Measurements from ENCODE around the gene UNC79.
"Not testable (repeated sequence)": the region's sequence is repeated elsewhere in the genome, so short reads cannot be mapped to it uniquely, and the experiment has no call there.

UNC79 gene

DNA sequence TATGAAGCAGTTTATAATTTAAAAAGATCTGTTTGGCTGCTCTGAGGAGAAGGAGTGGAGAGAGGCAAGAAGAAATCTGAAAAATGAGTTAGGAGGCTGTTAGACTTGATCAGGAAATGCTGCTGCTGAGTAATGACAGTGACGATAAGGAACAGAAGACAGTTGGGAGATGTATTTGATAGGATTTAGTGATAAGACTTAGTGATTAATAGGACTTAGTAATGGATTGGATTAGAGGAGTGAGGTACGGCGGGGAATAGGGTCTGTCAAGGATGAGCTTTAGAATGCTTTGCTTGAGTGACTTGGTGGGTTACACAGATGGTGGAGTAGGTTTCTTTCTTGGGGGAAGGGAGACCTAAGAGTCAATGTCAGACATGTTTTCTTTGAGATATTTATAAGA lies 31.7 kb downstream of the UNC79 start:
- TF ChIP-seq, protein P1, sequence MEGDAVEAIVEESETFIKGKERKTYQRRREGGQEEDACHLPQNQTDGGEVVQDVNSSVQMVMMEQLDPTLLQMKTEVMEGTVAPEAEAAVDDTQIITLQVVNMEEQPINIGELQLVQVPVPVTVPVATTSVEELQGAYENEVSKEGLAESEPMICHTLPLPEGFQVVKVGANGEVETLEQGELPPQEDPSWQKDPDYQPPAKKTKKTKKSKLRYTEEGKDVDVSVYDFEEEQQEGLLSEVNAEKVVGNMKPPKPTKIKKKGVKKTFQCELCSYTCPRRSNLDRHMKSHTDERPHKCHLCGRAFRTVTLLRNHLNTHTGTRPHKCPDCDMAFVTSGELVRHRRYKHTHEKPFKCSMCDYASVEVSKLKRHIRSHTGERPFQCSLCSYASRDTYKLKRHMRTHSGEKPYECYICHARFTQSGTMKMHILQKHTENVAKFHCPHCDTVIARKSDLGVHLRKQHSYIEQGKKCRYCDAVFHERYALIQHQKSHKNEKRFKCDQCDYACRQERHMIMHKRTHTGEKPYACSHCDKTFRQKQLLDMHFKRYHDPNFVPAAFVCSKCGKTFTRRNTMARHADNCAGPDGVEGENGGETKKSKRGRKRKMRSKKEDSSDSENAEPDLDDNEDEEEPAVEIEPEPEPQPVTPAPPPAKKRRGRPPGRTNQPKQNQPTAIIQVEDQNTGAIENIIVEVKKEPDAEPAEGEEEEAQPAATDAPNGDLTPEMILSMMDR (IDR thresholded peaks at IDR 0.05), result no peak
- no peak overlapping the region for H2AFZ ChIP-seq

DNA sequence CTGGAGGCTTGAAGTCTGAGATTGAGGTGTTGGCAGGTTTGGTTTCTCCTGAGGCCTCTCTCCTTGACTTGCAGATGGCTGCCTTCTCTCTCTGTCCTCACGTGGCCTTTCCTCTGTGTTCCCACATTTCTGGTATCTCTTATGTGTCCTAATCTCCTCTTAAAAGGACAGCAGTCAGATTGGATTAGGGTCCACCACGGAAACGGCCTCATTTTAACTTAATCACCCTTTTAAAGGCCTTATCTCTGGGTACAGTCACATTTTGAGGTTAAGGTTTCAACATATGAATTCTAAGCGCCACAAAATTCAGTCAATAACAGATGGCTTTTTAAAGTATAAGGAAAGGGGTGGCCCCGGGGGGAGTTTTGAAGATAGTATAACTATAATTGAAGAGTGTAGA lies 33.5 kb downstream of the UNC79 start:
- no peak overlapping the region for H2AFZ ChIP-seq
- H3K4me3 ChIP-seq (ENCODE audit: low read depth, low read length), result no peak overlapping the region
- TF ChIP-seq, protein P1 (IDR thresholded peaks at IDR 0.05), result no peak
- H3K27me3 ChIP-seq (ENCODE audit: control insufficient read depth, insufficient read depth, low read length), result no peaks in the 10 kb centered on the region
- H3K36me3 ChIP-seq (ENCODE audit: control insufficient read depth, insufficient read depth, low read length), result no peaks in the 10 kb centered on the region
- no peak overlapping the region for H3K27ac ChIP-seq
- H3K9me3 ChIP-seq (ENCODE audit: control insufficient read depth, low read length), result no peaks in the 10 kb centered on the region
- H3K4me2 ChIP-seq (ENCODE audit: low read length), result no peak overlapping the region
- H3K79me2 ChIP-seq, result peaks cover 3% of the 10 kb centered on the region
- H3K4me1 ChIP-seq, result peaks cover 3% of the 10 kb centered on the region
- H3K9ac ChIP-seq, result no peak overlapping the region

More for the DNA sequence above, 31.7 kb downstream of the UNC79 start:
- peaks cover 3% of the 10 kb centered on the region for H3K79me2 ChIP-seq
- H3K9me3 ChIP-seq (ENCODE audit: control insufficient read depth, low read length), result no peaks in the 10 kb centered on the region
- no peak overlapping the region for H3K4me2 ChIP-seq (ENCODE audit: low read length)
- H3K4me1 ChIP-seq, result peaks cover 3% of the 10 kb centered on the region
- H3K9ac ChIP-seq, result no peak overlapping the region
- no peaks in the 10 kb centered on the region for H3K27me3 ChIP-seq (ENCODE audit: control insufficient read depth, insufficient read depth, low read length)
- no peak overlapping the region for H3K27ac ChIP-seq
- H3K36me3 ChIP-seq (ENCODE audit: control insufficient read depth, insufficient read depth, low read length), result no peaks in the 10 kb centered on the region
- no peak overlapping the region for H3K4me3 ChIP-seq (ENCODE audit: low read depth, low read length)

DNA sequence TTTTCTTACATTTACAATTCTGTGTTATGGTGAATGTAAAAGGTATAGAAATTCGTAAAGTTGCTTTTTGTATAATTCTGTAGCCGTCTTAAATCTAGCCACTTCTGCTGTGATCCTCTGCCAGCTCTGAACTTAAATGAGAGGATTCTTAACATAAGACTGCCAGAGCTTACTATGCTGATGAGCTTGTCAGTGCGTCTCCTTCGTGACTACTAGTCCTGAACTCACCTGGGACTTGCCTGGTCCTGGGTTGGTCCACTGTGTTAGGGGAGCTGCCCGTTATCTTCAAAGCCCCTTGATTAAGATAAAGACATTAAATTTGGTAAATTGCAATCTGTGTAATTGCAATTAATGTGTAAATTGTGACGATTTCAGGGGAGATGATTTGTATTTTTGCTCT lies 44.7 kb downstream of the UNC79 start:
- Histone ChIP-seq H3K79me2 (peaks cover 4% of the 10 kb centered on the region), H3K9me3 (ENCODE audit: control insufficient read depth, low read length) (no peaks in the 10 kb centered on the region), H2AFZ (no peak overlapping the region), H3K9ac (no peak overlapping the region), H3K4me1 (peaks cover 2% of the 10 kb centered on the region), H3K4me3 (ENCODE audit: low read depth, low read length) (no peak overlapping the region), H3K36me3 (ENCODE audit: control insufficient read depth, insufficient read depth, low read length) (no peaks in the 10 kb centered on the region), H3K4me2 (ENCODE audit: low read length) (no peak overlapping the region), H3K27me3 (ENCODE audit: control insufficient read depth, insufficient read depth, low read length) (no peaks in the 10 kb centered on the region), H3K27ac (no peak overlapping the region)
- TF ChIP-seq, protein P1 (IDR thresholded peaks at IDR 0.05), result no peak

DNA sequence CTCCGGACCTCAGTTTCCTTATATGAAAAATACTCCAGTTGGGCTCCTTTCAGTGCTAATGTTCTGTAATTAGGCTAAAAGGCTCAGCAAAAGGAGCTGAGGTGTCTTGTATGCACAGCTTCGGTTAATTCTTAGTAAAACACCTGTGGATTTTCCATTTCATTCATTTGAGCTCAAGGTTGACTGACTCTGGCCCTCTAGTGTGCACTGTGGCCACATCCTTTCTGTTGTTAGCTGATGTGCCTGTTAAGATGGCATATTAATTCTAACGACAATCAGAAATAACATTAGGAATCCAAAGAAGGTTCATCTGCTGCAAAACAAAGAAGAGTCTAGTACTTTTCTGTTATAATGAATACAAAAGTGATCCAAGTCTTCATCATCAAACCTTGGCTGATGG lies 45.6 kb downstream of the UNC79 start:
- no peaks in the 10 kb centered on the region for H3K27me3 ChIP-seq (ENCODE audit: control insufficient read depth, insufficient read depth, low read length)
- H3K36me3 ChIP-seq (ENCODE audit: control insufficient read depth, insufficient read depth, low read length), result no peaks in the 10 kb centered on the region
- H3K4me1 ChIP-seq, result no peaks in the 10 kb centered on the region
- H3K4me3 ChIP-seq (ENCODE audit: low read depth, low read length), result no peak overlapping the region
- H3K9ac ChIP-seq, result no peak overlapping the region
- H3K4me2 ChIP-seq (ENCODE audit: low read length), result no peak overlapping the region
- no peak overlapping the region for H3K27ac ChIP-seq
- no peak overlapping the region for H2AFZ ChIP-seq
- TF ChIP-seq, protein P1 (IDR thresholded peaks at IDR 0.05), result no peak
- H3K9me3 ChIP-seq (ENCODE audit: control insufficient read depth, low read length), result no peaks in the 10 kb centered on the region
- peaks cover 4% of the 10 kb centered on the region for H3K79me2 ChIP-seq

DNA sequence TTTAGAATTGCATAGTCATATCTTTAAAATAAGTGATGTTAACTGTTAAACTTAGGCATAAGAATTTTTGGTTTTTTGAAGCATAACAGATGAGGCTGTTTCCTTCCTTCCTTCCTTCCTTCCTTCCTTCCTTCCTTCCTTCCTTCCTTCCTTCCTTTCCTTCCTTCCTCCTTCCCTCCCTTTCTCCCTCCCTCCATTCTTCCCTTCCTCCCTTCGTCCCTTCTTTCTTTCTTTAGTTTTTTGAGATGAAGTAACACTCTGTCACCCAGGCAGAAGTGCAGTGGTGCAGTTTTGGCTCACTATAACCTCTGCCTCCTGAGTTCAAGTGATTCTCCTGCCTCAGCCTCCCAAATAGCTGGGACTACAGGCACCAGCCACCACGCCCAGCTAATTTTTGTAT lies 48.3 kb downstream of the UNC79 start:
- H3K36me3 ChIP-seq (ENCODE audit: control insufficient read depth, insufficient read depth, low read length); H3K9ac ChIP-seq; H3K9me3 ChIP-seq (ENCODE audit: control insufficient read depth, low read length); H2AFZ ChIP-seq; H3K4me1 ChIP-seq; H3K4me2 ChIP-seq (ENCODE audit: low read length); H3K79me2 ChIP-seq; H3K27me3 ChIP-seq (ENCODE audit: control insufficient read depth, insufficient read depth, low read length); H3K4me3 ChIP-seq (ENCODE audit: low read depth, low read length); H3K27ac ChIP-seq: not testable (repeated sequence)
